OCI-LY3 (cell line): Measurements from ENCODE around the gene BCL11B.

Experiments
- CTCF ChIP-seq: fragments of 200-600, 300-600 bp; sonication (generic); IDR thresholded peaks from 2 replicates; pipeline ENCODE4 v1.5.1; 2014; ENCODE audit warnings: antibody characterized with exemption, low read length, low read depth
- EZH2phosphoT487 ChIP-seq: fragments of 200-600 bp; shearing (Covaris generic); IDR thresholded peaks from 2 replicates; pipeline ENCODE4 v1.6.1; 2018; ENCODE audit warnings: antibody characterized with exemption, mixed run types, low read depth

DNA sequence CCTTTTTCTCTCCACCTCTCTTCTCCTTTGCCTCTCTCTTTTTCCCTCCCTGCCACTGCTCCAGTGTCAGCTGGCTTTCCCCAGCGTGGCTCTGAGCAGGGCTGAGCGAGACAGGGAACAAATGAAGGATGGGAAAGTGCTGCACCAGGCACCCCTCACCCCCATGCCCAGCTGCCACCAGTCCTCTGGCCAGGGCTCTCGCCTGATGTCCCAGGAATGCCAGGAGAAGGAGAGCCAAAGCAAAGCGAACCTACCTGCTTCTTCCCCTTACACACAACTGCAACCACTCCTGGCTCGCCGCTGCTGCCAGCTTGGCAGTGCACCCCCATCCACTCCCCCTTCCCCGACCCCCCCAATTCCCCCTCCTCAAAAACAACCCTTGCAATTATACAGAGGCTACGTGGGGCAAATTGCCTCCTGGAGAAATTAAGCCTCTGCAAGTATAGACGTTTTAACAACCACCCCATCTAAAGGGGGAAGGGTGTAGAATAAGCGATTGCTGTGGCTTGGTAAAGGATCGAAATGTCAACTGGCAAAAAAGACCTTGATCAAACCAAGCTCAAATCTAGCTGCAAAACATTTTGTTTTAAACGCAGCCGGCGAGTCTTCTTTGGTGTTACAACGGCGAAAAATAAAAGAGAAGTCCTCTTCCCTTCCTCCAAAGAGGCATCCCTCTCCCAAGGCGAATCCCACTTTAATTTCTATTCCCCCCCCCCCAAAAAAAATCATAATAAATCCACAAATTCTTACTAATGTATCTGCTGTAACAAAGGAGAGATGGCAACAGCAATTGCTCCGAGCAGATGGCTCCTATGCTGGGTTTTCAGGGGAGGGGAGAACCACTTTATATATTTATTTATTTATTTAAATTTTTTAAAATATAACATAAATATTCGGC lies 2.9 kb downstream of the BCL11B start:
- TF ChIP-seq CTCF: no peak
- no peak for TF ChIP-seq EZH2phosphoT487
